OCI-LY1 (cell line): ENCODE data around the gene PYCARD.
A peak's percentile ranks its signal among the peaks of the same experiment; 100 is the strongest.
"Not testable (repeated sequence)": the region's sequence is repeated elsewhere in the genome, so short reads cannot be mapped to it uniquely, and the experiment has no call there.

Experiments used
- H2AFZ ChIP-seq: fragments of 200-600 bp; sonication (generic), shearing (Covaris generic); 2 replicates; pipeline ENCODE4 v1.6.0; 2014; ENCODE audit warnings: antibody characterized with exemption, mild to moderate bottlenecking, low read length
- H3F3A ChIP-seq: fragments of 200-600 bp; sonication (generic), shearing (Covaris generic); 2 replicates; pipeline ENCODE4 v1.6.0; 2014; ENCODE audit warnings: mild to moderate bottlenecking, antibody characterized with exemption, low read length, moderate library complexity; ENCODE audit not compliant: insufficient read depth
- H3K27ac ChIP-seq: fragments of 200-600 bp; sonication (generic); 2 replicates; pipeline ENCODE4 v1.5.1; 2014; ENCODE audit warnings: low read length, mixed run types, mild to moderate bottlenecking, low read depth; ENCODE audit not compliant: poor library complexity, severe bottlenecking
- H3K27me3 ChIP-seq: fragments of 200-600 bp; sonication (generic); 2 replicates; pipeline ENCODE4 v1.6.0; 2014; ENCODE audit warnings: antibody characterized with exemption, mild to moderate bottlenecking, low read length, moderate library complexity; ENCODE audit not compliant: insufficient read depth
- H3K36me3 ChIP-seq: fragments of 200-600 bp; sonication (generic); 2 replicates; pipeline ENCODE4 v1.6.1; 2014; ENCODE audit warnings: mild to moderate bottlenecking, antibody characterized with exemption, low read length, moderate library complexity, mixed read lengths; ENCODE audit not compliant: insufficient read depth
- H3K4me1 ChIP-seq: fragments of 200-600 bp; sonication (generic); 2 replicates; pipeline ENCODE4 v1.5.1; 2014; ENCODE audit warnings: mild to moderate bottlenecking, low read length, moderate library complexity; ENCODE audit not compliant: insufficient read depth, severe bottlenecking
- H3K4me2 ChIP-seq: fragments of 200-600 bp; sonication (generic), shearing (Covaris generic); 2 replicates; pipeline ENCODE4 v1.6.1; 2014; ENCODE audit warnings: low read length
- H3K4me3 ChIP-seq: fragments of 200-600 bp; sonication (generic); 2 replicates; pipeline ENCODE4 v1.5.1; 2014; ENCODE audit warnings: low read length, low read depth, mild to moderate bottlenecking, mixed read lengths; ENCODE audit not compliant: poor library complexity, severe bottlenecking
- H3K79me2 ChIP-seq: fragments of 200-600 bp; shearing (Covaris generic); 2 replicates; pipeline ENCODE4 v1.6.1; 2016; ENCODE audit warnings: mixed run types, low read length, mixed read lengths; ENCODE audit not compliant: insufficient read depth
- H3K9ac ChIP-seq: fragments of 200-600 bp; sonication (generic), shearing (Covaris generic); 2 replicates; pipeline ENCODE4 v1.6.1; 2014; ENCODE audit warnings: mild to moderate bottlenecking, low read length, mixed read lengths
- H3K9me2 ChIP-seq: fragments of 200-600 bp; sonication (generic), shearing (Covaris generic); 2 replicates; pipeline ENCODE4 v1.6.1; 2014; ENCODE audit warnings: low read depth, mild to moderate bottlenecking, low read length, mixed read lengths
- H3K9me3 ChIP-seq: fragments of 200-600 bp; shearing (Covaris generic); 2 replicates; pipeline ENCODE4 v1.6.1; 2014; ENCODE audit warnings: low read length, mixed read lengths
- H4K20me1 ChIP-seq: fragments of 200-600 bp; sonication (generic), shearing (Covaris generic); 2 replicates; pipeline ENCODE4 v1.6.0; 2016; ENCODE audit warnings: mild to moderate bottlenecking, low read length; ENCODE audit not compliant: insufficient read depth
- EZH2 ChIP-seq: fragments of 200-600 bp; sonication (generic), shearing (Covaris generic); IDR thresholded peaks from 2 replicates; pipeline ENCODE4 v1.8.0; 2017; ENCODE audit warnings: borderline replicate concordance, mixed run types, mild to moderate bottlenecking, antibody characterized with exemption, low read length, moderate library complexity, mixed read lengths
- TF ChIP-seq, protein P1 (sequence below): fragments of 200-600 bp; sonication (generic), shearing (Covaris generic); IDR thresholded peaks from 2 replicates; pipeline ENCODE4 v1.5.1; 2017; ENCODE audit warnings: mild to moderate bottlenecking, antibody characterized with exemption, low read length, moderate library complexity, mixed read lengths

The PYCARD gene

GRCh38 chr16:31200821-31201568 is 1.6 kb downstream of the PYCARD start:
- Histone ChIP-seq H3F3A (0 out of 2 replicates have a peak, but pooled peaks cover 17% of the 10 kb centered on the region), H3K4me1 (peaks cover 25% of the 10 kb centered on the region), H2AFZ (no peak overlapping the region), H3K79me2 (no peaks in the 10 kb centered on the region), H3K4me3 (peak overlapping the region; percentile 72), H3K4me2 (peak overlapping the region; percentile 87), H3K27me3 (no peaks in the 10 kb centered on the region), H3K9ac (peak overlapping the region; percentile 66; the same call in 1 of the 2 replicates), H3K9me3 (no peaks in the 10 kb centered on the region), H3K27ac (peak overlapping the region; percentile 3), H3K9me2 (no peaks in the 10 kb centered on the region), H4K20me1 (no peaks in the 10 kb centered on the region), H3K36me3 (peaks cover 20% of the 10 kb centered on the region)
- no peak for TF ChIP-seq EZH2
- TF ChIP-seq, protein P1, sequence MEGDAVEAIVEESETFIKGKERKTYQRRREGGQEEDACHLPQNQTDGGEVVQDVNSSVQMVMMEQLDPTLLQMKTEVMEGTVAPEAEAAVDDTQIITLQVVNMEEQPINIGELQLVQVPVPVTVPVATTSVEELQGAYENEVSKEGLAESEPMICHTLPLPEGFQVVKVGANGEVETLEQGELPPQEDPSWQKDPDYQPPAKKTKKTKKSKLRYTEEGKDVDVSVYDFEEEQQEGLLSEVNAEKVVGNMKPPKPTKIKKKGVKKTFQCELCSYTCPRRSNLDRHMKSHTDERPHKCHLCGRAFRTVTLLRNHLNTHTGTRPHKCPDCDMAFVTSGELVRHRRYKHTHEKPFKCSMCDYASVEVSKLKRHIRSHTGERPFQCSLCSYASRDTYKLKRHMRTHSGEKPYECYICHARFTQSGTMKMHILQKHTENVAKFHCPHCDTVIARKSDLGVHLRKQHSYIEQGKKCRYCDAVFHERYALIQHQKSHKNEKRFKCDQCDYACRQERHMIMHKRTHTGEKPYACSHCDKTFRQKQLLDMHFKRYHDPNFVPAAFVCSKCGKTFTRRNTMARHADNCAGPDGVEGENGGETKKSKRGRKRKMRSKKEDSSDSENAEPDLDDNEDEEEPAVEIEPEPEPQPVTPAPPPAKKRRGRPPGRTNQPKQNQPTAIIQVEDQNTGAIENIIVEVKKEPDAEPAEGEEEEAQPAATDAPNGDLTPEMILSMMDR, result peak; percentile 23; the same call in 1 of the 2 replicates

GRCh38 chr16:31200111-31200510 is 2.4 kb downstream of the PYCARD start:
- H3K4me3 ChIP-seq, H2AFZ ChIP-seq, H3K9me2 ChIP-seq, H3K9ac ChIP-seq, H3K27ac ChIP-seq, H3K9me3 ChIP-seq, H3K79me2 ChIP-seq, H4K20me1 ChIP-seq, H3K27me3 ChIP-seq, H3K4me2 ChIP-seq: not testable (repeated sequence)
- Histone ChIP-seq H3K4me1 (peaks cover 25% of the 10 kb centered on the region), H3K36me3 (peaks cover 29% of the 10 kb centered on the region), H3F3A (peaks cover 17% of the 10 kb centered on the region; the same call in 1 of the 2 replicates)

GRCh38 chr16:31199430-31200041 is 3.0 kb downstream of the PYCARD start:
- TF ChIP-seq, protein P1, result no peak
- no peak for TF ChIP-seq EZH2
- Histone ChIP-seq H3K79me2 (no peaks in the 10 kb centered on the region), H4K20me1 (no peaks in the 10 kb centered on the region; the same call in 1 of the 2 replicates), H3K4me1 (peaks cover 25% of the 10 kb centered on the region), H3K4me3 (no peak overlapping the region), H3K9me2 (no peaks in the 10 kb centered on the region), H3K4me2 (no peak overlapping the region), H3K36me3 (peaks cover 35% of the 10 kb centered on the region), H3K9me3 (no peaks in the 10 kb centered on the region), H2AFZ (no peak overlapping the region), H3K9ac (no peak overlapping the region), H3K27me3 (no peaks in the 10 kb centered on the region), H3K27ac (no peak overlapping the region), H3F3A (peaks cover 20% of the 10 kb centered on the region)
